ENCODE data around the gene P2RX4. TPM values are rescaled to one million over a fixed set of nuclear protein-coding genes. Genes with fewer than 3 reads are reported as not detected.

Gene P2RX4
- total RNA-seq, 1 experiment from 2014 or later: 21.0 TPM

GRCh38 chr12:121165316-121165715 is 44.6 kb upstream of the P2RX4 start:
- DNase-seq: no peak
- no peaks in the 10 kb centered on the region for H3K9me3 ChIP-seq (ENCODE audit: insufficient read depth, low read depth)
- no TSS peak for BruUV-seq (replicated peaks)
- no peaks in the 10 kb centered on the region for H3K9me2 ChIP-seq (ENCODE audit: insufficient read depth)
- no peaks in the 10 kb centered on the region for H3K79me2 ChIP-seq (ENCODE audit: low read depth)
- intact Hi-C loops (cut with micrococcal nuclease; ENCODE audit: unreplicated experiment): no loop called here
- peaks cover 5% of the 10 kb centered on the region for H3K4me1 ChIP-seq (replicated peaks; ENCODE audit: insufficient read depth)
- no peaks in the 10 kb centered on the region for H3K36me3 ChIP-seq (ENCODE audit: low read depth)
- POLR2A ChIA-PET (ENCODE audit: unreplicated experiment): no interaction called here
- H3K4me2 ChIP-seq: no peak overlapping the region
- TF ChIP-seq, protein P1, sequence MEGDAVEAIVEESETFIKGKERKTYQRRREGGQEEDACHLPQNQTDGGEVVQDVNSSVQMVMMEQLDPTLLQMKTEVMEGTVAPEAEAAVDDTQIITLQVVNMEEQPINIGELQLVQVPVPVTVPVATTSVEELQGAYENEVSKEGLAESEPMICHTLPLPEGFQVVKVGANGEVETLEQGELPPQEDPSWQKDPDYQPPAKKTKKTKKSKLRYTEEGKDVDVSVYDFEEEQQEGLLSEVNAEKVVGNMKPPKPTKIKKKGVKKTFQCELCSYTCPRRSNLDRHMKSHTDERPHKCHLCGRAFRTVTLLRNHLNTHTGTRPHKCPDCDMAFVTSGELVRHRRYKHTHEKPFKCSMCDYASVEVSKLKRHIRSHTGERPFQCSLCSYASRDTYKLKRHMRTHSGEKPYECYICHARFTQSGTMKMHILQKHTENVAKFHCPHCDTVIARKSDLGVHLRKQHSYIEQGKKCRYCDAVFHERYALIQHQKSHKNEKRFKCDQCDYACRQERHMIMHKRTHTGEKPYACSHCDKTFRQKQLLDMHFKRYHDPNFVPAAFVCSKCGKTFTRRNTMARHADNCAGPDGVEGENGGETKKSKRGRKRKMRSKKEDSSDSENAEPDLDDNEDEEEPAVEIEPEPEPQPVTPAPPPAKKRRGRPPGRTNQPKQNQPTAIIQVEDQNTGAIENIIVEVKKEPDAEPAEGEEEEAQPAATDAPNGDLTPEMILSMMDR (conservative IDR thresholded peaks at IDR 0.05): no peak
- TF ChIP-seq EZH2 (IDR thresholded peaks at IDR 0.05; ENCODE audit: low read depth): no peak
- CTCF ChIA-PET: no interaction called here
- no peak overlapping the region for H2AFZ ChIP-seq
- H3K27ac ChIP-seq: no peak overlapping the region
- no peak overlapping the region for H3K4me3 ChIP-seq
- no peaks in the 10 kb centered on the region for H4K20me1 ChIP-seq (ENCODE audit: insufficient read depth)
- peaks cover 7% of the 10 kb centered on the region; the same call in 1 of the 2 replicates for H3F3A ChIP-seq (ENCODE audit: insufficient read depth, low read depth)
- no peaks in the 10 kb centered on the region for H3K27me3 ChIP-seq (ENCODE audit: insufficient read depth, low read depth)

DNA sequence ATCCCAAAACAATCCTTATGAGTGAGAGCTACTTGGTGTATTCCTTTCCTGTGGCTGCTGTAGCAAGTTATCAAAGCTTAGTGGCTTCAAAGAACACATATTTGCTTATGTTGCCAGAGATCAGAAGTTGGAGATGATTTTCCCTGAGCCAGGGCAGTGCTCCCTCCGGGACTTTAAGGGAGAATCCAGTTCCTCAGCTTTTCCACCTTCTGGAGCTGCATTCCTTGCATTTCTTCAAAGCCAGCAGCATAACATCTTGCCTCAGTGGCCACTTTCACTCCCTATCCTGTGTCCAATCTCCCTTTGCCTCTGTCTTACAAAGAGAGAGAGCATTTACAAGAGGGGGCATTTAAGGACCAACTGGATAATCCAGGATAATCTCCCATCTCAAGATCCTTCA is 43.6 kb upstream of the P2RX4 start:
- no peaks in the 10 kb centered on the region for H3K27me3 ChIP-seq (ENCODE audit: insufficient read depth, low read depth)
- no peaks in the 10 kb centered on the region for H3K9me2 ChIP-seq (ENCODE audit: insufficient read depth)
- intact Hi-C loops (cut with micrococcal nuclease; ENCODE audit: unreplicated experiment): no loop called here
- no peak overlapping the region for H3K27ac ChIP-seq
- H3K4me1 ChIP-seq (replicated peaks; ENCODE audit: insufficient read depth): peaks cover 15% of the 10 kb centered on the region
- H3K4me3 ChIP-seq: no peak overlapping the region
- no peak overlapping the region for H3K4me2 ChIP-seq
- H3K36me3 ChIP-seq (ENCODE audit: low read depth): no peaks in the 10 kb centered on the region
- POLR2A ChIA-PET (ENCODE audit: unreplicated experiment): no interaction called here
- H3F3A ChIP-seq (ENCODE audit: insufficient read depth, low read depth): peaks cover 17% of the 10 kb centered on the region; the same call in 1 of the 2 replicates
- BruUV-seq (replicated peaks): no TSS peak
- H3K79me2 ChIP-seq (ENCODE audit: low read depth): no peaks in the 10 kb centered on the region
- CTCF ChIA-PET: interaction anchor here (0.7 kb wide), 1 partner anchor 460 kb away, joined by 3 read pairs; no protein-coding TSS in a partner anchor
- H4K20me1 ChIP-seq (ENCODE audit: insufficient read depth): no peaks in the 10 kb centered on the region
- DNase-seq: no peak
- no peaks in the 10 kb centered on the region for H3K9me3 ChIP-seq (ENCODE audit: insufficient read depth, low read depth)
- no peak overlapping the region for H2AFZ ChIP-seq
- TF ChIP-seq, protein P1 (conservative IDR thresholded peaks at IDR 0.05): no peak
- TF ChIP-seq EZH2 (IDR thresholded peaks at IDR 0.05; ENCODE audit: low read depth): no peak

GRCh38 chr12:121167232-121167820 is 42.6 kb upstream of the P2RX4 start:
- Histone ChIP-seq H3K4me3 (no peak overlapping the region), H3K9me3 (ENCODE audit: insufficient read depth, low read depth) (no peaks in the 10 kb centered on the region), H3K4me1 (replicated peaks; ENCODE audit: insufficient read depth) (peaks cover 19% of the 10 kb centered on the region), H3K36me3 (ENCODE audit: low read depth) (no peaks in the 10 kb centered on the region), H2AFZ (no peak overlapping the region), H3K27me3 (ENCODE audit: insufficient read depth, low read depth) (no peaks in the 10 kb centered on the region), H3K9me2 (ENCODE audit: insufficient read depth) (no peaks in the 10 kb centered on the region), H3K4me2 (no peak overlapping the region), H3F3A (ENCODE audit: insufficient read depth, low read depth) (peaks cover 25% of the 10 kb centered on the region; the same call in 1 of the 2 replicates), H3K27ac (no peak overlapping the region), H4K20me1 (ENCODE audit: insufficient read depth) (no peaks in the 10 kb centered on the region), H3K79me2 (ENCODE audit: low read depth) (no peaks in the 10 kb centered on the region)
- no peak for TF ChIP-seq EZH2 (IDR thresholded peaks at IDR 0.05; ENCODE audit: low read depth)
- TF ChIP-seq, protein P1 (conservative IDR thresholded peaks at IDR 0.05): no peak
- CTCF ChIA-PET: no interaction called here
- no TSS peak for BruUV-seq (replicated peaks)
- no peak for DNase-seq
- intact Hi-C loops (cut with micrococcal nuclease; ENCODE audit: unreplicated experiment): no loop called here
- POLR2A ChIA-PET (ENCODE audit: unreplicated experiment): no interaction called here

Measured in PC-9 (cell line).